ENCODE results near the gene CPED1.
"Not testable (repeated sequence)": the region's sequence is repeated elsewhere in the genome, so short reads cannot be mapped to it uniquely, and the experiment has no call there.

CPED1 gene

DNA sequence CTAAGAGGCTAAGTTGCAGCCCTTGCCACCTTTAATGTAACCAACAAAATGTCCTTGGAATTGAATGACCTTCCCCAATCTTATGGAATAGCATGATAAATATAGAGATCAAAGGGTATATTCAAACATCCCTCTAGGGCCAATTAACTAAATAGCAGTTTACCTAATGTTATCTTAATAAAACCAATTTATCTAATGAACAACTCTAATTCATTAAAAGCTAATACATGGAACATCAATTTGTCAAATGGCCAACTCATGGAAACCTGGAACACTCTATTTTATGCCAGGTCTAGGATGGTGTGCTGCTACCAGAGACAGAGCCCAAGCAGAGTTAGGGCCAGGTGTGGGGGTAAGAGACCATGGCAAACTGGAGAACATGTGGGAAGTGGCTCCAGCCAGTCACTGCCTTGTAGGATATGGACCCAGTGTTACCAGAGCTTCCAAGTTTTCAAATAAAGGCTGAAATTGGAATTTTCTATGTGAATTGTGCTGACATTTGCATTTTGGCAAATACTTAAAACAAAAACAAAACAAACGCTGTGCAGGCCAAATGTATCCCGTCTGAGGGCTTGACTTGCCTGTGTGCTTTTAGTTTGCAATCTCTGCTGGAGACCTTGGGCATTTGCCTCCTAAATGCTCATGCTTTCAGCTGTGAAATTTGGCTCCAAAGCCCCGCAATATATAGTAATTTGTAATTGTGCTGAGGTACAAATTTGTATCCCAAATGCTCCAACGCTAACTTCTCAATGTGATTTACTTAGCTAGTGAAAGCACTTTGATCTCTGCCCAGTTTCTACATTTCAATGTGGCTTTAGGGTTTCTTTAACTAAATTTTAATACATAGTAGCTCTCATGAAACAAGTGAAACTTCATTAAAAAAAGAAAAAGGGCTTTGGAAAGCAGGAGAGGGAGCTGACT lies 55.1 kb downstream of the CPED1 start:
- no peak for FAIRE-seq

DNA sequence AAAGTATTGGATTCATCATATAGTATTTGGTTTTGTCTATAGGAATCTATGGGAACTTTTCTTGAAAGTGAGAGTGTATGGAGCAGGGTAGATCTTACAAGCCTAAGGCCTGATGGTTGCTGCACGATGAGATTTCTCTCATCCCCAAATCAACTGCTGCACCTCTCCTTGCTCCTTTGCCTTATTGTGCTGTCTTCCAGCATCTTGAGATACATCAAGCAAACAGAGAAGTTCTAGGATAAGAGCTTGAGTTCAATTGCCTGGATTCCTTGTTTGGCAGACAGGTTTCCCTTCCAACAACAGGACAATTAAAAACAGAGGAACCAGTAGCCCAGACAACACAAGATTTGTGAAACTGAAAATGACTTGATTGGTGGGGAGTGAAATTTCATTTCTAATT lies 56.6 kb downstream of the CPED1 start:
- no peak for FAIRE-seq

DNA sequence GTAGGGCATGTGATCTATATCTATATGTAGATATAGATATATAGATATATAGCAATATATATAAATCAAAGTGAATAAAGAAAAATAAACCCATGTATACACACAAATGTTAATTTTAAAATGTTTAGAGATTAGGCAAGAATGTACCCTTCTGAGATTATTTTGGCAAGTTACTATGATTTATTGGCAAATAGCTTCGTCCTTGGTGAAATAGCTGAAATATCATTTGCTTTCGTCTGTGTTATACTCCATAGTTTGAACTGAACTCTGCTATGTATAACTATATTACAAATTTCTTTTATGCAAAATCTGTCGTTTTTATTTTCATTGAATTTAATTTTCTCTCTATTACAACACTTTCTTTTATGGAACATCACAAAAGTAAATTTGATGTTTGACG lies 57.5 kb downstream of the CPED1 start:
- FAIRE-seq, result no peak

DNA sequence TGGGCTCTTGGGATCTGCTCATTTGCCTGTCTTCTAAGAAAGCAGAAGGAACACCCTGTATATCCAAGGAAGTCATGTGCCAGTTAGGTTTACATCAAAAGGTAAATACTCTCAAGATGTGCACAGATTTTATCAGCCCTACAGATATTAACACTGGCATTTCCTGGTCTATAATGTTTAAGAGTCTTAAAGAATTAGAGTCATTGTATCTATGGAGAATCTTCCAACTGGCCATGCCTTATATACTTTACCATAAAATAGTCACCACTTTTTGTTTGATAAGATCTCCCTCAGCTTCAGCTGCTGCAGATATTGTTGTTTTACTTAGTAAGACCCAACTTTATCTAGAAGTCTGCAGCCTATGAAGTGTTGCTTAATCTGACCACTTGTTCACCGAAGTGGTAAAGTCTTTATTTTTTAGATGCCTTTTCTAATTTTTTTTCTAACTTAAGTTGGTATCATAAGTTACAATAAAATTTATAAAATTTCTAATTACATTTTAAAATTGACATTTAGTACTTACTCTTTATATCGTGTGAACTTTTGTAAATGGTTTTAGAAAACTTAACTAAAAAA lies 58.5 kb downstream of the CPED1 start:
- no peak for FAIRE-seq

DNA sequence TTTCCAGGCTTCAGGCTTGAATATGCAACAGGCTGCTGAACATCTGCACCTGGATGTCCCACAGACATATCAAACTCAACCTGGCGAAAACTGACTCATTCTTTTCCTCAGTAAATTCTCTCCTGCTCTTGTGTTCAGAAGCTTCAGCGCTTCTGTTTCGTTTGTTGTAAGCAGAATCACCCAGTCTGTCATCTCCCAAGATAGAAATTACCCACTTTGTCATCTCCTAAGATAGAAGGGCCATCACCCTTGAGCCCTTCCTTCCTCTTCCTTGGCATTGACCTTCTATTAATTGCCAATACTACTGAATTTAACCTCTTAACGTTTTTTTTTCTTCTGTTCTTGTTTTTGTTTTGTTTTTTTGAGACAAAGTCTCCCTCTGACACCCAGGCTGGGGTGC lies 59.7 kb downstream of the CPED1 start:
- no peak for FAIRE-seq

DNA sequence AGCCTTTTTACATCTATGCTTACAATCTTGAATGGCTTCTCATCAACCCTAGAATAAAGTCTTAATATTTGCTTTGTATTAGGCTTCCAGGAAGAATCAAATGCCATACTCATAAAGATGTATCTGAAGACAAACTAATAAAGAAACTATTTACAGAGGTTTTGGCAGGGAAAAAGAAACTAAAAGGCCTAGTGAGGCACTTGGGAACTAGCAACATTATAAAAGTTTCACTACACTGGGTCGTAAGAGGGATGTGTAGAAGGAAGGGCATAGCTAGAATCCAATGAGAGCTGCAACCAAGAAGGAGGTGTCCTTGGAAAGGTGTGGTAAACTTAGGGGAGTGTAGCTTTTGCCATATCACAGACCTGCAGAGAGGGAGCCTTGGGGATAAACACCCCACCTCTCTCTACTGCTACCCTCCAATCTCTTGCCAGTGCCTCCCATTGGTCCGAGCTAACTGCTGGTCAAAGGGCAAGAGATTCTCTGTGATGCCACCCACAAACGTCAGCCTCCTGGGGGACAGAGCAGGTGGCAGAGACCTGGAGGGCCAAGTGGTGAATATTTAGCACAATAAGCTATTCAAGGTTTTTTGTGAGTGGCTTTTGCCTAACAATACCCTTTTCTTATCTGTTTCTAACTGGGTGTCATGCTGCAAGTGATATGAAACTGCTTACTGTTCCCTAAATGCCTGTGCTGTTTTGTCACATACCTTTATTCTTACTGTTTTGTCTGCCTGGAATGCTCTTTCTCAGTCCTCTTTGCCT lies 60.7 kb downstream of the CPED1 start:
- FAIRE-seq, result no peak

DNA sequence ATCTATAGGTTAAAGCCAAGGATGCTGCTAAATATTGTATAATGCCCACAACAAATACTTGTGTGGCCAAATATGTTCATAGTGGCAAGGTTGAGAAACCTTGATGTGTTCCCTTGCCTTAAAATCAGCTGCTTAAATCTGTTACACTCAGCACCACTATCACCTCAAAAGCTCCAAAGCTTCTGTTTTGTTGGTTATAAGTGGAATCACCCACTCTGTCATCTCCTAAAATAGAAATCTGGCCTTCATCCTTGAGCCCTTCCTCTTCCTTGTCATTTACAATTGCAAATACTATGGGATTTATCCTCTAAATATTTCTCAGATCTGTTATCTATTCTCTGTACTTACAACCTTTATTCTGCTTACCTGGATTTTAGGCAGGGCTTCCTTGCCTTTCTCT lies 61.4 kb downstream of the CPED1 start:
- no peak for FAIRE-seq

DNA sequence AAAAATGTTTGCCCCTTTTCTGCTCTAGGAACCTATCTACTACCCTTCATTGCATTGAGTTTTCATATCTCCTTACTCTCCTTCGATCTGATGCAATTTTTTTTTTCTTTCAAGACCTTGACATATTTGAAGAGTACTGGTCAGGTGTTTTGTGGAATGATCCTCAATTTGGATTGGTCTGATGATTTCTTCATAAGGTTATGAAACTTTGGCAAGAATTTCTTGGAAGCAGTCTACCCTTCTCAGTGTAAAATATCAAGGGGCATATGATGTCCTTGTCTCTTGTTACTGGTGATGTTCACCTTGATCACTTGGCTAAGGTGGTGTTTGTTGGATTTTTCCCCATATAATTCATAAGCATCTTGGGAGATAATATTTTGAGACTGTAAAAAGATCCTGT lies 64.7 kb downstream of the CPED1 start:
- no peak for FAIRE-seq

DNA sequence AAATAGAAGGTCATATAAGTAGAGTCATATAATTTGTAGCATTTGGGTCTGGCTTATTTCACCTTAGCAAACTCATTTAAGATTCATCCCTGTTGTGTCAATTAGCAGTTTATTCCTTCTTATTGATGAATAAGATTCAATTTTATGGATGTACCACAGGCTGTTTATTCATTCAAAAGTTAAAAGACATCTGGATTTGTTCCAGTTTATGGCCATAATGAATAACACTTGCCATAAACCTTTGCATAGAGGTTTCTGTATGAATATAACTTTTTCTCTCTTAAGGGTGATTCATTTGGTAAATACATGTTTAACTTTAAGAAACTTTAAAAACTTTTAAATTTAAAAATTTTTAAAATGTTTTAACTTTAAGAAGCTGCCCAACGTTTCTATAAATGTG lies 66.4 kb downstream of the CPED1 start:
- FAIRE-seq, result no peak

DNA sequence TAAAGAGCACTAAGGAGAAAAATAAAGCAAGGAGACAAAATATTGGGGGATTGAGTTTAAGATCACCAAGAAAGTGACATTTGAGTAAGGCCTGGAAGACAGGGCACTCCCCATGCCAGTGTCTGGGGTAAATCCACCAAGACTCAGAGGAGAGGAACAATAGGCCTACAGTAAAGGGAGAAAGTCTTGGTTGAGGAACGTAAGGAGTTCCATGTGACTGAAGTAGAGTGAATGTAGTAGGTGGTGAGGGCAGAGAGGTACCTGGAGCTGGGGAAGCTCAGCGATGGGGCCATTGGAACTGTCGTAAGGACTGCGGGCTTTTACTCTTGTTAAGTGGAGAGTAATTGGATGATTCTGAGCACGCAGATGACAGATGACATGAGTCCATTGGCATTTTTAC lies 69.4 kb downstream of the CPED1 start:
- no peak for FAIRE-seq

DNA sequence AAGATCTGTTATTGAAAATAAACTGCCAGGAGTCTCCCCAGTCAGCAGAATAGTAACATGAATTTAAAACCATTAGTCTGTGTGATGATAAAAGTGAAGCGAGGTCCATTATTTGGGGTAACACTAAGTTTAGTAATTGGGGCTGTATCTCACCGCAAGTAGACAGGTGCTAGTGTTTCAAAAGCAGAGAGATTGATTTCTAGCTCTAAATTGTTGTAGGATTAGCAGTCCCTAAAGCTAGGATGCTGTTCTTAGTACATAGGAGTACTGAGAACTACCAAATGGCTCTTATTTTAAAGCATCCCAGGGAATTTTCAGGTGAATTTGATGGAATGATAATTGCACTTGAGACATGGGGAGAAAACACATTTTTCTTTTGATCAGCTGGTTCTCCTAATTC lies 70.5 kb downstream of the CPED1 start:
- FAIRE-seq, result no peak

DNA sequence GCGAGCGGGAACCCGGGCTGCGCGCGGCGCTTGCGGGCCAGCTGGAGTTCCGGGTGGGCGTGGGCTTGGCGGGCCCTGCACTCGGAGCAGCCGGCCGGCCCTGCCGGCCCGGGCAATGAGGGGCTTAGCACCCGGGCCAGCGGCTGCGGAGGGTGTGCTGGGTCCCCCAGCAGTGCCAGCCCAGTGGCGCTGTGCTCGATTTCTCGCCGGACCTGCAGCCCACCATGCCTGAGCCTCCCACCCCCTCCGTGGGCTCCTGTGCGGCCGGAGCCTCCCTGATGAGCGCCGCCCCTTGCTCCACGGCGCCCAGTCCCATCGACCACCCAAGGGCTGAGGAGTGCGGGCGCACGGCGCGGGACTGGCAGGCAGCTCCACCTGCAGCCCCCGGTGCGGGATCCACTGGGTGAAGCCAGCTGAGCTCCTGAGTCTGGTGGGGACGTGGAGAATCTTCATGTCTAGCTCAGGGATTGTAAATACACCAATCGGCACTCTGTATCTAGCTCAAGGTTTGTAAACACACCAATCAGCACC lies 71.5 kb downstream of the CPED1 start:
- FAIRE-seq, result not testable (repeated sequence)

DNA sequence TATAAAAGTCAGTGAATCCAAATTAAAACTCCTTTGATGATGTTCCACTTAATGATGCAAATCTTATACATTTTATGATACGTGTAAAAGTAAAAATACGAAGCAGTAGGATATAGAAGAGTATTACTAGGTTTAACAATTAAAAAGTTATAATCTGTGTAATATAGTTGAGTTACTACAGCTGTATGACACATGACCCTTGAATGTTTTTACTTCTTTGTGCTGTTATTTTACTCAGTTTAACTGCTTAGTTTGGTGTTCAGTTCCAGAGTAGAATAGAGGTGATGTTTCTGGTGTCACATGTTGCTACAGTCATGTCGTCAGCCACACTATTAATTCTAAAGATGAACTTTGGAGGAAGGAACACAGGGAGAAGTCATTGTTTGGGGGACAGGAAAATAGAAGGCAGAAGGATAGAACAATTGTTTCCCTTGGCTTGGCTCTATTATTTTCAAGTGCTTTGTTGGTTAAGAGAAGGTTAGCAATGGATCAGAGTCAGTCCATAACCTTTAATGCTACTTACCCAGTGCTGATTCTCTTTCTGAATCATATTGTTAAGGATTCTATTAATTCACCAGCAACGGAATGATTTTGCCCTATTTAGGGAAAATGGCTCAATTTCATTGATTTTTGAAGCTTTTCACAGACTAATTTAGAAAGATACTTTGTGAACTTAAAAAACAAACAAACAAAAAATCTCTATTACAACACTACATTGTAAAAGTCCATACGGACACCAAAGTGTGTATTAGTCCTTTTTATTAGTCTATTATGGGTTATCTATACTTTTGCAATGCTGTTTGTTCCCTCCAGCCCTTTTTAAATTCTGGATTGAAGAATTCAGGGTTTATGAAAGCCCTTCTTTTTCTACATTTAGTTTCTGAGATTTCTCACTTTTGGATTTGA lies 73.4 kb downstream of the CPED1 start:
- FAIRE-seq, result no peak

DNA sequence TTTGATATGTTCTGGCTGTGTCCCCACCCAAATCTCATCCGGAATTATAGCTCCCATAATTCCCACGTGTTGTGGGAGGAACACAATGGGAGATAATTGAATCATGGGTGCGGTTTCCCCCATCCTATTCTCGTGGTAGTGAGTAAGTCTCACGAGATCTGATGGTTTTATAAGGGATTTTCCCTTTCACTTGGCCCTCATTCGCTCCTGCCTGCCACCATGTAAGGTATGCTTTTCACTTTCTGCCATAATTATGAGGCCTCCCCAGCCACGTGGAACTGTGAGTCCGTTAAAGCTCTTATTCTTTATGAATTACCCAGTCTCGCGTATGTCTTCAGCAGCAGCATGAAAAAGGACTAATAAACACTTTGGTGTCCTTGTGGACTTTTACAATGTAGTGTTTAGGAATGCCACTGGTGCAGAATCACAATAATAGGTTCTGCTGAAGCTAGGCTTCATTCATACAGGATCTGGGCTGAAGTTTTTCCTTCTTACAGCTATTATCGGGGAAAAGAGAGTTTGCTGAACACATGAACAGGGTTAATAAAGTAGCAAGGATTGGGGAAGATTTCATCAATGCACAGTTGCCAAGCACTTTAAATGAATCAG lies 74.3 kb downstream of the CPED1 start:
- no peak for FAIRE-seq

DNA sequence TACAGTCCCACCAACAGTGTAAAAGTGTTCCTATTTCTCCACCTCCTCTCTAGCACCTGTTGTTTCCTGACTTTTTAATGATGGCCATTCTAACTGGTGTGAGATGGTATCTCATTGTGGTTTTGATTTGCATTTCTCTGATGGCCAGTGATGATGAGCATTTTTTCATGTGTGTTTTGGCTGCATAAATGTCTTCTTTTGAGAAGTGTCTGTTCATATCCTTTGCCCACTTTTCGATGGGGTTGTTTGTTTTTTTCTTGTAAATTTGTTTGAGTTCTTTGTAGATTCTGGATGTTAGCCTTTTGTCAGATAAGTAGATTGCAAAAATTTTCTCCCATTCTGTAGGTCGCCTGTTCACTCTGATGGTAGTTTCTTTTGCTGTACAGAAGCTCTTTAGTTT lies 79.2 kb downstream of the CPED1 start:
- FAIRE-seq, result not testable (repeated sequence)

DNA sequence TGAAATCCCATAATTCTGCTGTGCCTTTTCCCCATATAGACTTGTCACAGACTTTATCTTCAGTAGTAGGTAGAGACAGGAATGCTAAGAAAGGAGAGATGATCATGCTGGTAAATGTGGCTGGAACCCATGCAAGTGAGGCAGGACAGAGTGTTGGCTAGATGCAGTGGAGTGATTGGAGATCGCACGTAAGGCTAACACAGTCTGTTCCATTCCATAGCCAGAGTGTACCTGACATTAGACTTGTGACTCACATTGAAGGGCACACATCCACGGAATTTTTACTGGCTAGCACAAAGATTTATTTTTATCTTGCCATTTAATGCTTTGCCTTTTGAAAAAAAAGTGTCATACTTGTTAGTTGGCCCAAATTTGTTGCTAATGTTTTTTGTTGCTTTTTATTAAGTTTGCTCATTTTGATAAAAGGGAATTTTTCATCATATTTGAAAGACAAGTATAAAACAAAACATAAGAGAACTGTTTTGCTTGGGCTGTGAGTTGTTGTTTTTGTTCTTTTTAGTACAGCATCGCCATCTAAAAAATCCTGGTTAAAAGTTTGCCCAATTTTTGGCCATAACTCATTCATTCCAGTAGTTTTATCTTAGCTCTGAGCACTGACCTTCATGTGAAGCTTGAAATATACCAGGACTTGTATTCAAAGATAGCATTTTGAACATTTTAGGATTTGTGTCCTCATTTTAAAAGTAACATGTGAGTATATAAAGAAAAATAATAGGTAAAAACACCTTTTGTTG lies 81.0 kb downstream of the CPED1 start:
- FAIRE-seq, result no peak

DNA sequence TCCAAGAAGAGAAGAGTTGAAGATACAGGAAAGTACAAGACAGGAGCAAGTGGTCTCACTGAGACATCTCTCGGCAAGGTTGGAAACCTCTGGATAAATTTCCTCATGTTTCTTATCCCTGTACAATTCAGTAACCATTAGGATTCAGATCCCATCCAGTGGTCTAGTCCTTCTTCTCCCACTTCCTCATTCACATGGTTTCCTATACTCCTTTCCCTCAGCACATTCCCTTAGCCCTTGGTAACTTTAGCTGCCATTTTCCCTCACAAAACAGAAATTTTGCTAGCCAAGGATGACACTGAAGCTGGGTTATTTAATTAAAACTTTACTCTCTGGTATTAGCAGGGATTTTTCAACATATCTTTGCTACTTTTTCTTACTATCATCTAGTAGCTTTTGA lies 82.6 kb downstream of the CPED1 start:
- no peak for FAIRE-seq

DNA sequence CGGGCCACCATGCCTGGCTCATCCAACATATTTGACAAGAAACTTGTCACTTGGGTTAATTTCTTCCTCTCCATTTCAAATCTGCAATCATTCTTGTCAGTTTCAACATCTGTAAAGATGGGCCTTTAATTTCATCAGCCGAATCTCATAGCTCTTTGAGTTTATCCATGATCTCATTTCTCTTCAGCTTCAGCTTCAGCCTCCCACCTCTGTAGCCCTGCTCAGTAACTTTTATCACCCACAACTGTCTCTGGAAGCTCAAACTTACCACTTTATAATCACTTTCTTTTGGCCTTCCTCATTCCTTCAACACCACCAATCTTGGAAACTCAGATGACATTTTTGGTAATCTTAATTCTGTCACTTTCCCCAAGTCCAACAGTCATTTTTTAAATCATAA lies 83.2 kb downstream of the CPED1 start:
- no peak for FAIRE-seq

DNA sequence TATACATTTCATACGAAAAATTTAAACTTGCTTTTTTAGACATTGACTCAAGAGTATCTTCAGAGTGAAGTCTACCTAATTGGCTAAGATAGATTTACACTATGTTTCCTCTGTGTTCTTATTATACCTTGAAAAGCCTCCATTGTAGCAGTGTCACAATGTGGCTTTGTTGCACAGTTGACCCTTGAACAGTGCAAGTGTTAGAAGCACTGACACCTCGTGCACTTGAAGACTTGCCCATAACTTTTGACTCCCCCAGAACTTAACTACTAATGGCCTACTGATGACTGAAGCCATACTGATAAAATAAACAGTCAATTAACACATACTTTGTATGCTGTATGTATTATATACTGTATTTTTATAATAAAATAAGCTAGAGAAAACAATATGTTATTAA lies 84.3 kb downstream of the CPED1 start:
- no peak for FAIRE-seq

DNA sequence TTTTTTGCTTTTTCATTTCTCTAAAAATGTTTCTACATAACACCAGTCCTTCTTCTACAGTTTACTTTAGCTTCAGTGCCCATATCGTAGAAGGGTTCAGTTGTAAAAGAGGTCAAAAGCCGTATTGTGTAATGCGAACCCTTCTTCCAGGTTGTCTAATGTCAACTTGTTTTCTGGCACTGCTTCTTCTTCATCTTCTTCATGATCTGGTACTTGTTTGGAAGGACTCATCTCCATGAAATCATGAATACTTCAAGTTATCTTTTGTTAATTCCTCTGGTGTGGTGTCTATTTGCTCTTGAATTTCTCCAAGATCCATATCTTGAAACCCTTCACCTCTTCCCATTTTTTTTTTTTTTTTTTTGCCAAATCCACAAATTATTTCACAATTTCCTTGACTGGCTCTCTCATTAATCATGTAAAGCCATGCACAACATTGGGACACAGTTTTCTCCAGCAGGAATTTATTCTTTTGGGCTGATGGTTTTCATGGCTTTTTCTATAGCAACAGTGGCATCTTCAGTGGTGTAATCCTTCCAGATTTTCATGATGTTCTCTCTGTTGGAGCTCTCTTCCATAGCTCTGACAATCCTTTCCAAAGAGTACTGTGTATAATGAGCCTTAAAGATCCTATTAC lies 85.1 kb downstream of the CPED1 start:
- no peak for FAIRE-seq

DNA sequence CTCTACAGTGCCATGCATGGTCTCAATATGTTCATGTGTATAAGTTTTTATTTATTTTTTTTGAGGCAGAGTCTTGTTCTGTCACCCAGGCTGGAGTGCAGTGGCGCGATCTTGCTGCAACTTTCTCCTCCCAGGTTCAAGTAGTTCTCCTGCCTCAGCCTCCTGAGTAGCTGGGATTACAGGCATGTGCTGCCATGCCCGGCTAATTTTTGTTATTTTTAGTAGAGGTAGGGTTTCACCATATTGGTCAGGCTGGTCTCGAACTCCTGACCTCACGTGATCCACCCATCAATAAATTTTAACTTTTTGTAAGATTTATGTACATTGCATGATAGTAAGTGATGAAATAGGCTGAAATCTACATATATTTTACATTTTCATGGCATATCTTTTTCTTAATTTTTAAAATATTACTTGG lies 86.9 kb downstream of the CPED1 start:
- FAIRE-seq, result not testable (repeated sequence)
